Breast epithelium (tissue), 3 donors: ENCODE data around the gene SLC12A1.

Source experiments
- CTCF ChIP-seq, 3 donors: fragments of 450-650 bp; IDR thresholded peaks; one replicate each; pipeline ENCODE4 v1.5.1; 2016 to 2017; ENCODE audit warnings: antibody characterized with exemption in 3 of 3, mild to moderate bottlenecking in 3 of 3, moderate library complexity in 3 of 3
- POLR2A ChIP-seq: fragments of 450-650 bp; IDR thresholded peaks from one replicate; pipeline ENCODE4 v1.6.1; 2016; ENCODE audit warnings: antibody characterized with exemption, mild to moderate bottlenecking, moderate library complexity

GRCh38 chr15:48170981-48171380 lies 35.1 kb upstream of the SLC12A1 start:
- no peak for TF ChIP-seq CTCF (IDR thresholded peaks at IDR 0.05)
- TF ChIP-seq POLR2A: no peak
